Memory B cell (primary cell): Measurements from ENCODE around the gene HNF4A.
A peak's percentile ranks its signal among the peaks of the same experiment; 100 is the strongest.

ENCODE experiments used
- ATAC-seq: fragments of 150-1000 bp; cut with Tn5 transposase; 2 replicates; pipeline ENCODE4 v1.10.0; 2021; ENCODE audit warnings: low read depth, mild to moderate bottlenecking, moderate library complexity
- DNase-seq, 2 donors: peaks; one replicate each; pipeline ENCODE4 v3.0.0; 2022; ENCODE audit warnings: low spot score in 2 of 2
- H3K27ac Mint-ChIP-seq: one replicate; pipeline ENCODE4 v1.8.0; 2022; ENCODE audit warnings: mild to moderate bottlenecking, moderate library complexity, mixed read lengths
- H3K27me3 Mint-ChIP-seq: one replicate; pipeline ENCODE4 v1.8.0; 2022; ENCODE audit warnings: mixed read lengths
- H3K36me3 Mint-ChIP-seq: one replicate; pipeline ENCODE4 v1.8.0; 2022; ENCODE audit warnings: mild to moderate bottlenecking, mixed read lengths
- H3K4me1 Mint-ChIP-seq: one replicate; pipeline ENCODE4 v1.8.0; 2022; ENCODE audit warnings: mixed read lengths
- H3K4me3 Mint-ChIP-seq: one replicate; pipeline ENCODE4 v1.8.0; 2022; ENCODE audit warnings: mild to moderate bottlenecking, moderate library complexity, mixed read lengths
- H3K9me3 Mint-ChIP-seq: one replicate; pipeline ENCODE4 v1.8.0; 2022; ENCODE audit warnings: mixed read lengths

The HNF4A gene

DNA sequence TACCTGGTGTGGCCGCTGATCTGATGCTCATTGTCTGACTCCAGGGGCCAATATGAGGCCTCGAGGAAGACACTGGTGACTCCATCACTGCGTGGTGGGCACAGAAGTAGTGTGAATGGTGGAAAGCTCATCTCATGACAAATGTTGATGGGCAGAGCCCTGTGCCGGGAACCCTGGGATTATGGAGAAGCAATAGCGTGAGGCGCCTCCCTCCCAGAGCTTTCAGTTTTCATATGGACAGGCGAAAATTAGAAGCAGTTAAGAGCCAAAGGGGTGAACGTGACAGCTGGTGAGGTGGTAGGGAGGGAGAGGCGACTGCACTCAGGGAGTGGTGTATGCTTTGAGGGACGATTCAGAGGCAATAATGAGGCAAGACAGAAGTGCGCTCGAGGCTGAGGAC, 80.9 kb downstream of the HNF4A start:
- H3K27me3 Mint-ChIP-seq = peaks cover 10% of the 10 kb centered on the region
- no peaks in the 10 kb centered on the region for H3K9me3 Mint-ChIP-seq
- H3K36me3 Mint-ChIP-seq = no peaks in the 10 kb centered on the region
- H3K4me3 Mint-ChIP-seq = no peak overlapping the region
- no peaks in the 10 kb centered on the region for H3K4me1 Mint-ChIP-seq
- no peak overlapping the region for H3K27ac Mint-ChIP-seq
- no peak for ATAC-seq
- DNase-seq = no peak

DNA sequence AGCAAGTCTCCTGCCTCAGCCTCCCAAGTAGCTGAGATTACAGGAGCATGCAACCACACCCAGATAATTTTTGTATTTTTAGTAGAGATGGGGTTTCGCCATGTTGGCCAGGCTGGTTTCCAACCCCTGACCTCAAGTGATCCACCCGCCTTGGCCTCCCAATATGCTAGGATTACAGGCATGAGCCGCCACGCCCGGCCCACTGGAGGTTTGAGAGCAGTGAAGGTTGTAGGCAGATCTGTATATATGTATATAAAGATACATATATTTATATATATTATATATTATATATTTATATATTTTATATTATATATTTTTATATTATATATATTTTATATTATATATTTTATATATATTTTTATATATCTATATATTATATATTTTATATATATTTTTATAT, 82.0 kb downstream of the HNF4A start:
- DNase-seq (no peak), ATAC-seq (no peak)
- Mint-ChIP-seq H3K27me3 (peaks cover 12% of the 10 kb centered on the region), H3K4me1 (no peaks in the 10 kb centered on the region), H3K9me3 (no peaks in the 10 kb centered on the region), H3K4me3 (no peak overlapping the region), H3K36me3 (no peaks in the 10 kb centered on the region), H3K27ac (no peak overlapping the region)

DNA sequence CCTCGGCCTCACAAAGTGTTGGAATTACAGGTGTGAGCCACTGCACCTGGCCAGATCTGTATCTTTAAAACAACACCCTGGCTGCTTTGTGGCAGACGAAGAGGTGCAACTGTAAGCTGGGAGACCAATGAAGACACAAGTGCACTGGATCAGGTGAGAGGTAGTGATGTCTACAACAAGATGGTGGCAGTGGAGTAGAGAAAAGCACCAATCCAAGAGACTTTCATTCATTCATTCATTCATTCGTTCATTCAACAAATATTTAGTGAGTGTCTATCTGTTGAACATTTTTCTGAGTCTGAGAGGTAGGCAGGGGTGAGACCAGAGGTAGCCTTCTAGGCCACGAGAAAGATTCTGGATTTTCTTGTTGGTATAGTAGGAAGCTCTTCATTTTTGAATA, 83.3 kb downstream of the HNF4A start:
- Mint-ChIP-seq H3K4me1 (no peaks in the 10 kb centered on the region), H3K4me3 (no peak overlapping the region), H3K36me3 (no peaks in the 10 kb centered on the region), H3K9me3 (no peaks in the 10 kb centered on the region), H3K27me3 (peaks cover 10% of the 10 kb centered on the region), H3K27ac (no peak overlapping the region)
- DNase-seq (no peak), ATAC-seq (no peak)

GRCh38 chr20:44439318-44439717, 83.8 kb downstream of the HNF4A start:
- no peaks in the 10 kb centered on the region for H3K9me3 Mint-ChIP-seq
- ATAC-seq = no peak
- no peaks in the 10 kb centered on the region for H3K4me1 Mint-ChIP-seq
- no peak overlapping the region for H3K4me3 Mint-ChIP-seq
- H3K36me3 Mint-ChIP-seq = no peaks in the 10 kb centered on the region
- H3K27me3 Mint-ChIP-seq = peaks cover 10% of the 10 kb centered on the region
- DNase-seq = no peak
- no peak overlapping the region for H3K27ac Mint-ChIP-seq

DNA sequence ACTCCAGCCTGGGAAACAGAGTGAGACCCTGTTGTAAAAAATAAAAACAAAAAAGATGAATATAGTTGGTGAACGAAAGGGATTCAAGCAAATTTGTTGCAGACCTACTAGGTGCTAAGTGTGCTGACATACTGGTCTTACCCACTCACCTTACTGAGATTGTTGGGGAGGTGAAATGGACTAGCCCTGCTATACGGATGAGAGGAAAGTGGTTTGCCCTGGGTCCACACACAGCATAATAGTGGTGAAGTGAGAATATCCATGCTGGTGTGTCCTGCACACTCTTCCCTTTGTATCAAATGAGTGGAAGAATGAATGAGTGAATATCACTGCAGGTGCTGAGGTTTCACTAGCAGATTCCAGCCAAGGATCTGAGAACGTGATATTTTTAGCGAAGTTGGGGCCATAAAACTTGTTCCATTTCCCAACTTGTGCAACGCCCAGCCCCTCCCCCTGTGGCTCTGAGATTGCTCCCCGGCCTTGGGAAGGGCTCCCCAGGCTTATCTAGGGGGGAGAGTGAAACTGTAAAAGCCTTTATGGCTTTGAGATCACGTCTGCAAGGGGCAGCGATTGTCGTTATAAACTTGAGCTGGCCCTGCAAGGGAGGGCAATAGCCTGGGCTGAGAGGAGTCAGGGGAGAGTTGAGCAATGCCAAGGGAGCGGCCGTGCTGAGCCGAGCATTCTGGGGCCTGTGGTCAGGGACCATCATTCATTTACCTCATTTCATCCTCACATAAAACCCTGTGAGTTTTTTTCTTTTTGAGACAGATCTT, 87.0 kb downstream of the HNF4A start:
- H3K4me1 Mint-ChIP-seq = no peaks in the 10 kb centered on the region

GRCh38 chr20:44445742-44446710, 90.5 kb downstream of the HNF4A start:
- no peak overlapping the region for H3K27ac Mint-ChIP-seq

More for the DNA sequence above, 87.0 kb downstream of the HNF4A start:
- ATAC-seq (no peak), DNase-seq (no peak)
- Mint-ChIP-seq H3K36me3 (no peaks in the 10 kb centered on the region), H3K9me3 (no peaks in the 10 kb centered on the region), H3K4me3 (no peak overlapping the region), H3K27me3 (peaks cover 10% of the 10 kb centered on the region), H3K27ac (no peak overlapping the region)

DNA sequence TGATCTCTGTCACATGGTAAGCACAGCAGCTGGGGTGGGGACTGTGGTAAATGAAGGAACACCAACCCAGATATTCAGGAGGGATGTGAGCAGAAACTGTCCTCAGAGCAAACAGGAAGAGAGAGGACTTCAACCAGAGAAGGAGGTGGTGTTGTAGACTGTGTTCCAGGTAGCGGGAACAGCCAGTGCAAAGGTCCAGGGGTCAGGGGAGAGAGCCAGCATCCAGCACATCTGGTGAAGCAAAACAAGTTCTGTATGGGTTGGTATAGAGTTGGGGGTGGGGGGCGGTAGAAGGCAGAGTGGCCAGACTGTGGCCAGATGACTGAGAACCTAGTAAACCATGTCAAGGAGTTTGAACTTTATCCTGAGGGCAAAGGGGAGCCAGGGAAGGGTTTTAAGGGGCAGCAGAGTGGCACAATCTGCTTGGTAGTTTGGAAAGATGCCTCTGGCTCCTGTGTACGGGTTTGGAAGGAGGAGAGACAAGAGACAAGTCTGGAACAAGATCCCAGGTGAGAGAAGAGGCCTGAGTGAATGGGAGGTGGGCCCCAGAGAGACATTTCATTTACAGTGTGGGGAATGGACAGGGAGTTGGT, 92.4 kb downstream of the HNF4A start:
- DNase-seq (no peak), ATAC-seq (no peak)
- no peak overlapping the region for H3K4me3 Mint-ChIP-seq
- H3K9me3 Mint-ChIP-seq = no peaks in the 10 kb centered on the region
- peaks cover 3% of the 10 kb centered on the region for H3K36me3 Mint-ChIP-seq
- H3K27ac Mint-ChIP-seq = no peak overlapping the region
- no peaks in the 10 kb centered on the region for H3K4me1 Mint-ChIP-seq
- peaks cover 4% of the 10 kb centered on the region for H3K27me3 Mint-ChIP-seq

More at GRCh38 chr20:44445742-44446710, 90.5 kb downstream of the HNF4A start:
- Mint-ChIP-seq H3K9me3 (no peaks in the 10 kb centered on the region), H3K4me3 (no peak overlapping the region), H3K27me3 (peaks cover 8% of the 10 kb centered on the region), H3K36me3 (peaks cover 3% of the 10 kb centered on the region), H3K4me1 (no peaks in the 10 kb centered on the region)
- ATAC-seq (no peak), DNase-seq (no peak)

DNA sequence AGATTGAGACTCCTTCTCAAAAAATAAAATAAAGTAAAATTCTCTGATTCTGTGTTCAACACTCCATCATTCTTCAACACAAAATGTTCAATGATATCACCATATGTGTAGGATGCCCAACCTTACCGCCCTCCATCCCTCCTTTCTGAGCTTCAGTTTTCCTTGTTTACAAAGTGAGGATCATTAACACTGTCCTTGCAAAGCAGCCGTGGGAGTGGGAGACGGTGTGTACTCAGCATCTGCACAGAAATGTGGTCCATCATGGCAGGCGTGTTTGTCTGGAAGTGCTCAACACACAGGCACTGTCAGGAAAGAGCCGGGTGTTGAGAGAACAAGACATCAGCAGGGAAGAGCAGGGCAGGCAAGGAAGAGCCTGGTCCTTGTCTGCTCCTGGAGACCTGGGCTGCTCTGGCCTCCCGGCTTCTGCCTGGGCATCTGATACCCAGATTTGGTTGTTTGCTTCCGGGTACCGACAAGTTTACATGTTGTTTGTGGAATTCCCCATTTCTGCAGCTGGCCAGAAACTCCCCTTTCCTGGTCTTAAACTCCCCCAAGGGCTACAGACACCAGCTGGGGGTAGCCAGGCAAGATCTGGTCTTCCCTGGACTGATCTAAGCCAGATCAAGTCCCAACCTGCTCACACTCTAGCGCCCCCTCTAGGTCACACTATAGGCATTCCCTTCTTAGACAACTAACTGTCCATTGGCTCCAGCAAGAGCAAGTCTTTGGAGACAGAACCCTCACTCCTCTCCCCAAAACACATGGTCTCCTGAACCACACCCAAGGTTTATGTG, 93.5 kb downstream of the HNF4A start:
- peaks cover 5% of the 10 kb centered on the region for H3K27me3 Mint-ChIP-seq
- peak in 1 of 2 donors; percentile 11 for DNase-seq
- no peak overlapping the region for H3K4me3 Mint-ChIP-seq
- H3K4me1 Mint-ChIP-seq = no peaks in the 10 kb centered on the region
- peak; percentile 82 for ATAC-seq
- peaks cover 3% of the 10 kb centered on the region for H3K36me3 Mint-ChIP-seq
- H3K9me3 Mint-ChIP-seq = no peaks in the 10 kb centered on the region
- H3K27ac Mint-ChIP-seq = no peak overlapping the region

GRCh38 chr20:44449864-44450263, 94.4 kb downstream of the HNF4A start:
- no peak for ATAC-seq
- H3K27me3 Mint-ChIP-seq = peaks cover 5% of the 10 kb centered on the region
- peaks cover 3% of the 10 kb centered on the region for H3K36me3 Mint-ChIP-seq

GRCh38 chr20:44450281-44450889, 94.9 kb downstream of the HNF4A start:
- peaks cover 3% of the 10 kb centered on the region for H3K36me3 Mint-ChIP-seq
- H3K27me3 Mint-ChIP-seq = peaks cover 5% of the 10 kb centered on the region
- H3K27ac Mint-ChIP-seq = no peak overlapping the region
- DNase-seq (no peak), ATAC-seq (no peak)
- H3K4me3 Mint-ChIP-seq = no peak overlapping the region
- H3K9me3 Mint-ChIP-seq = no peaks in the 10 kb centered on the region
- no peaks in the 10 kb centered on the region for H3K4me1 Mint-ChIP-seq

More at GRCh38 chr20:44449864-44450263, 94.4 kb downstream of the HNF4A start:
- Mint-ChIP-seq H3K4me3 (no peak overlapping the region), H3K27ac (no peak overlapping the region), H3K4me1 (no peaks in the 10 kb centered on the region), H3K9me3 (no peaks in the 10 kb centered on the region)
- DNase-seq = no peak

DNA sequence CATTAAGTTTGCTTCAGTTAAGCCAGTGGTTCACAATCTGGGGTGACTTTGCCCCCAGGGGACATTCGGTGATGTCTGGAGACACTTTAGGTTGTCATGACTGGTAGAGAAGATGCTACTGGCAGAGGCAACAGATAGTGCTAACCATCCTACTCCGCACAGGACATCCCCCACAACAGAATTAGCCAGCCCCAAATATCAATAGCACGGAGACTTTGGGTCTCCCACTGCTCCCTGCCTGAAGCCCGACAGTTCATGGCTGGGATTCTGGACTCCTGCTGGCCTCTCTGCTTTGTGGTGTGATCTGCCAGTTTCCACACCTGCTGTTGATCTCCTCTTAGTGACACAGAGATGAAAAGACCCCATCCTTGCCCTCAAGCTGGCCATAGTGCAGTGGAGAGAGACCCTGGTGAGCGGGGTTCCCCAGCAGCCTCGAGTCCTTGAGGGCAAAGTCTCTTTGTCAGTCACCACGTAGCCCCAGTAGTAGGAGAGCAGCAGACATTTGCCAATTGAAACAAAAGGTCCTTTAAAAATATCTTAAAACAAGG, 95.5 kb downstream of the HNF4A start:
- Mint-ChIP-seq H3K36me3 (peaks cover 3% of the 10 kb centered on the region), H3K27me3 (peaks cover 5% of the 10 kb centered on the region), H3K9me3 (no peaks in the 10 kb centered on the region), H3K27ac (no peak overlapping the region), H3K4me3 (no peak overlapping the region), H3K4me1 (no peaks in the 10 kb centered on the region)
- DNase-seq (no peak), ATAC-seq (no peak)

DNA sequence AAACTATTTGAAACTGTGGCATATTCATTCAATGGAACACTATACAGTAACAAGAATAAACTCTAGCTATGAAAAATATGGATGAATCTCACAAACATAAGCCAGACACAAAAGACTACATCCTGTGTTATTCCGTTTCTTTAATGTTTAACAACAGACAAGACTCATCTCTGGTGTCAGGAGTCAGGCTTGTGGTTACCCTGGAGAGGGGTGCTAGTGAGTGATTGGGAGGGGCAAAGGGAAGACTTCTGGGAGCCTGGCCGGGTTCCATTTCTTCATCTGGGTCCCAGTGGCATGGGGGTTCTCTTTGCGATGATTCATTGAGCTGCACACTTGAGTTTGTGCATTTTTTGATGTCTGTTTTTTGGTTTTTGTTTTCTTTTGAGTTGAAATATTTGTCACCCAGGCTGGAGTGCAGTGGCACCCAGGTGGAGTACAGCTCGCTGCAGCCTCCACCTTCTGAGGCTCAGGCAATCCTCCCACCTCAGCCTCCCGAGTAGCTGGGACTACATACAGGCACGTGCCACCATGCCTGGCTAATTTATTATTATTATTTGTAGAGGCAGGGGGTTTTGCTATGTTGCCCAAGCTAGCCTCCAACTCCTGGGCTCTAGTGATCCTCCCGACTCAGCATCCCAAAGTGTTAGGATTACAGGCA, 98.9 kb downstream of the HNF4A start:
- ATAC-seq (no peak), DNase-seq (no peak)
- Mint-ChIP-seq H3K4me3 (no peak overlapping the region), H3K9me3 (no peaks in the 10 kb centered on the region), H3K36me3 (no peaks in the 10 kb centered on the region), H3K27ac (no peak overlapping the region), H3K4me1 (no peaks in the 10 kb centered on the region), H3K27me3 (peaks cover 3% of the 10 kb centered on the region)
